ENCODE measurements around the gene MYO5A. TPM values are rescaled to one million over a fixed set of nuclear protein-coding genes. Genes with fewer than 3 reads are reported as not detected.

MYO5A gene
- polyA plus RNA-seq, 2 of the 4 experiments (the other 2 are of a cell fraction) = 15.1 to 46.7 TPM

GRCh38 chr15:52357949-52358348 is 170.7 kb downstream of the MYO5A start (continued):
- TF ChIP-seq REST (IDR thresholded peaks at IDR 0.05) (no peak), NR3C1 (IDR thresholded peaks at IDR 0.05) (no peak), ZC3H11A (IDR thresholded peaks at IDR 0.05) (no peak), EHF (CRISPR knock-in tag; IDR thresholded peaks at IDR 0.05) (no peak), ESRRA (IDR thresholded peaks at IDR 0.05; ENCODE audit: borderline replicate concordance, low read length) (no peak), ELK1 (IDR thresholded peaks at IDR 0.05; ENCODE audit: low read depth, low read length) (no peak), JUNB (IDR thresholded peaks at IDR 0.05) (no peak), CHD2 (IDR thresholded peaks at IDR 0.05; ENCODE audit: low read length, partially characterized antibody) (no peak), CHD4 (IDR thresholded peaks at IDR 0.05; ENCODE audit: borderline replicate concordance) (no peak)

GRCh38 chr15:52352086-52352485 is 176.6 kb downstream of the MYO5A start:
- FAIRE-seq = no peak
- ChIA-PET CTCF (no interaction called here), POLR2A (no interaction called here)
- Histone ChIP-seq H3K27ac (no peak overlapping the region), H3K4me3 (no peak overlapping the region), H3K4me2 (no peak overlapping the region), H3K4me1 (no peaks in the 10 kb centered on the region), H3K9me3 (no peaks in the 10 kb centered on the region)
- WGBS (ENCODE audit: missing lambda C conversion rate) = 100% methylated on average over 1 of the region's 1 CpG
- ATAC-seq = no peak
- no peak for DNase-seq (ENCODE audit: low read depth in 1 of 2, low spot score in 1 of 2)
- TF ChIP-seq MAZ (IDR thresholded peaks at IDR 0.05; ENCODE audit: borderline replicate concordance, low read depth, low read length) (no peak), RFX5 (IDR thresholded peaks at IDR 0.05) (no peak), REST (IDR thresholded peaks at IDR 0.05) (no peak), JUN (IDR thresholded peaks at IDR 0.05) (no peak), NPAS2 (CRISPR knock-in tag; IDR thresholded peaks at IDR 0.05; ENCODE audit: borderline replicate concordance) (no peak), ZSCAN20 (CRISPR knock-in tag; IDR thresholded peaks at IDR 0.05) (no peak), CTCF (IDR thresholded peaks at IDR 0.05) (no peak), NFE2L2 (conservative IDR thresholded peaks at IDR 0.05; ENCODE audit: low read length) (no peak), KDM5A (IDR thresholded peaks at IDR 0.05) (no peak), CHD2 (IDR thresholded peaks at IDR 0.05; ENCODE audit: low read length, partially characterized antibody) (no peak), HDAC2 (IDR thresholded peaks at IDR 0.05) (no peak), E2F6 (IDR thresholded peaks at IDR 0.05; ENCODE audit: borderline replicate concordance, low read depth) (no peak), HES2 (IDR thresholded peaks at IDR 0.05) (no peak), EHMT2 (IDR thresholded peaks at IDR 0.05; ENCODE audit: low read depth) (no peak), HMGXB4 (CRISPR knock-in tag; IDR thresholded peaks at IDR 0.05; ENCODE audit: borderline replicate concordance) (no peak), CBX8 (IDR thresholded peaks at IDR 0.05) (no peak), FOXS1 (CRISPR knock-in tag; IDR thresholded peaks at IDR 0.05) (no peak), PBX3 (IDR thresholded peaks at IDR 0.05) (no peak)
